ENCODE data around the gene PCOLCE2.

The PCOLCE2 gene

GRCh38 chr3:142828703-142829305, 60.1 kb downstream of the PCOLCE2 start:
- DNase-seq (peak; percentile 31), ATAC-seq (replicated peaks) (peak; percentile 95 to 98)
- Mint-ChIP-seq H3K36me3 (no peaks in the 10 kb centered on the region), H3K27ac (no peak overlapping the region), H3K4me3 (no peak overlapping the region), H3K4me1 (no peaks in the 10 kb centered on the region), H3K9me3 (no peaks in the 10 kb centered on the region), H3K27me3 (peaks cover 18 to 23% of the 10 kb centered on the region in 2 donors)

GRCh38 chr3:142819179-142819578, 69.7 kb downstream of the PCOLCE2 start:
- H3K4me1 Mint-ChIP-seq = peaks cover 0 to 5% of the 10 kb centered on the region in 2 donors
- H3K27me3 Mint-ChIP-seq = peaks cover 0 to 30% of the 10 kb centered on the region in 2 donors
- no peak overlapping the region for H3K27ac Mint-ChIP-seq
- no peaks in the 10 kb centered on the region for H3K36me3 Mint-ChIP-seq
- no peaks in the 10 kb centered on the region for H3K9me3 Mint-ChIP-seq
- ATAC-seq (replicated peaks) = peak; percentile 78 to 87
- DNase-seq = peak; percentile 2
- H3K4me3 Mint-ChIP-seq = no peak overlapping the region

- no peaks in the 10 kb centered on the region for H3K36me3 Mint-ChIP-seq
- no peak overlapping the region for H3K27ac Mint-ChIP-seq
- no peaks in the 10 kb centered on the region for H3K9me3 Mint-ChIP-seq
- DNase-seq (no peak), ATAC-seq (replicated peaks) (no peak)
- no peak overlapping the region for H3K4me3 Mint-ChIP-seq
- peaks cover 0 to 30% of the 10 kb centered on the region in 2 donors for H3K27me3 Mint-ChIP-seq
- peaks cover 0 to 5% of the 10 kb centered on the region in 2 donors for H3K4me1 Mint-ChIP-seq
Measured at GRCh38 chr3:142818651-142819050, 70.2 kb downstream of the PCOLCE2 start.

- Mint-ChIP-seq H3K9me3 (no peaks in the 10 kb centered on the region), H3K27me3 (peaks cover 0 to 30% of the 10 kb centered on the region in 2 donors), H3K36me3 (no peaks in the 10 kb centered on the region), H3K4me3 (no peak overlapping the region), H3K27ac (no peak overlapping the region), H3K4me1 (peaks cover 0 to 5% of the 10 kb centered on the region in 2 donors)
- ATAC-seq (replicated peaks) = no peak
- no peak for DNase-seq
Measured at GRCh38 chr3:142817897-142818296, 71.0 kb downstream of the PCOLCE2 start.

- no peak overlapping the region for H3K27ac Mint-ChIP-seq
- no peak overlapping the region for H3K4me3 Mint-ChIP-seq
- no peaks in the 10 kb centered on the region for H3K36me3 Mint-ChIP-seq
- no peaks in the 10 kb centered on the region for H3K9me3 Mint-ChIP-seq
- H3K4me1 Mint-ChIP-seq = peaks cover 0 to 5% of the 10 kb centered on the region in 2 donors
- H3K27me3 Mint-ChIP-seq = peaks cover 0 to 27% of the 10 kb centered on the region in 2 donors
- no peak for DNase-seq
- no peak for ATAC-seq (replicated peaks)
Measured at GRCh38 chr3:142817356-142817755, 71.5 kb downstream of the PCOLCE2 start.

- Mint-ChIP-seq H3K27me3 (peaks cover 3 to 22% of the 10 kb centered on the region in 2 donors), H3K4me1 (peaks cover 0 to 5% of the 10 kb centered on the region in 2 donors), H3K9me3 (no peaks in the 10 kb centered on the region), H3K36me3 (no peaks in the 10 kb centered on the region), H3K27ac (no peak overlapping the region), H3K4me3 (no peak overlapping the region)
- no peak for DNase-seq
- no peak for ATAC-seq (replicated peaks)
Measured at GRCh38 chr3:142815803-142816202, 73.1 kb downstream of the PCOLCE2 start.

- no peak overlapping the region for H3K27ac Mint-ChIP-seq
Measured at GRCh38 chr3:142809259-142809658, 79.6 kb downstream of the PCOLCE2 start.

GRCh38 chr3:142808103-142808917, 80.6 kb downstream of the PCOLCE2 start:
- Mint-ChIP-seq H3K4me3 (no peak overlapping the region), H3K4me1 (no peaks in the 10 kb centered on the region), H3K36me3 (no peaks in the 10 kb centered on the region), H3K9me3 (no peaks in the 10 kb centered on the region), H3K27me3 (peaks cover 0 to 3% of the 10 kb centered on the region in 2 donors), H3K27ac (no peak overlapping the region)
- DNase-seq (no peak), ATAC-seq (replicated peaks) (no peak)

More at GRCh38 chr3:142809259-142809658, 79.6 kb downstream of the PCOLCE2 start:
- Mint-ChIP-seq H3K9me3 (no peaks in the 10 kb centered on the region), H3K27me3 (peaks cover 0 to 3% of the 10 kb centered on the region in 2 donors), H3K4me1 (no peaks in the 10 kb centered on the region), H3K4me3 (no peak overlapping the region), H3K36me3 (no peaks in the 10 kb centered on the region)
- DNase-seq (no peak), ATAC-seq (replicated peaks) (no peak)

GRCh38 chr3:142802891-142803290, 86.0 kb downstream of the PCOLCE2 start:
- Mint-ChIP-seq H3K4me3 (no peak overlapping the region), H3K36me3 (no peaks in the 10 kb centered on the region), H3K9me3 (no peaks in the 10 kb centered on the region), H3K27me3 (no peaks in the 10 kb centered on the region), H3K27ac (no peak overlapping the region), H3K4me1 (no peaks in the 10 kb centered on the region)
- no peak for ATAC-seq (replicated peaks)
- no peak for DNase-seq

- H3K27me3 Mint-ChIP-seq = no peaks in the 10 kb centered on the region
- H3K9me3 Mint-ChIP-seq = no peaks in the 10 kb centered on the region
- no peak overlapping the region for H3K27ac Mint-ChIP-seq
- H3K36me3 Mint-ChIP-seq = no peaks in the 10 kb centered on the region
- ATAC-seq (replicated peaks) (no peak), DNase-seq (no peak)
- H3K4me1 Mint-ChIP-seq = no peaks in the 10 kb centered on the region
- H3K4me3 Mint-ChIP-seq = no peak overlapping the region
Measured at GRCh38 chr3:142801746-142802145, 87.1 kb downstream of the PCOLCE2 start.

- Mint-ChIP-seq H3K4me3 (no peak overlapping the region), H3K9me3 (no peaks in the 10 kb centered on the region), H3K36me3 (no peaks in the 10 kb centered on the region), H3K27ac (no peak overlapping the region), H3K4me1 (no peaks in the 10 kb centered on the region), H3K27me3 (no peaks in the 10 kb centered on the region)
- no peak for DNase-seq
- ATAC-seq (replicated peaks) = no peak
Measured at GRCh38 chr3:142796823-142797222, 92.1 kb downstream of the PCOLCE2 start.

- Mint-ChIP-seq H3K4me3 (no peak overlapping the region), H3K27ac (no peak overlapping the region)
- no peak for DNase-seq
Measured at GRCh38 chr3:142795332-142795731, 93.6 kb downstream of the PCOLCE2 start.

GRCh38 chr3:142794508-142794907, 94.4 kb downstream of the PCOLCE2 start:
- Mint-ChIP-seq H3K9me3 (no peaks in the 10 kb centered on the region), H3K27ac (no peak overlapping the region), H3K4me1 (no peaks in the 10 kb centered on the region), H3K36me3 (no peaks in the 10 kb centered on the region), H3K4me3 (no peak overlapping the region), H3K27me3 (no peaks in the 10 kb centered on the region)
- ATAC-seq (replicated peaks) (no peak), DNase-seq (no peak)

More at GRCh38 chr3:142795332-142795731, 93.6 kb downstream of the PCOLCE2 start:
- Mint-ChIP-seq H3K4me1 (no peaks in the 10 kb centered on the region), H3K27me3 (no peaks in the 10 kb centered on the region), H3K9me3 (no peaks in the 10 kb centered on the region), H3K36me3 (no peaks in the 10 kb centered on the region)
- no peak for ATAC-seq (replicated peaks)

- H3K4me1 Mint-ChIP-seq = no peaks in the 10 kb centered on the region
- DNase-seq (no peak), ATAC-seq (replicated peaks) (no peak)
- H3K27me3 Mint-ChIP-seq = no peaks in the 10 kb centered on the region
- H3K4me3 Mint-ChIP-seq = no peak overlapping the region
- no peaks in the 10 kb centered on the region for H3K9me3 Mint-ChIP-seq
- H3K27ac Mint-ChIP-seq = no peak overlapping the region
- H3K36me3 Mint-ChIP-seq = no peaks in the 10 kb centered on the region
Measured at GRCh38 chr3:142787719-142788118, 101.2 kb downstream of the PCOLCE2 start.

GRCh38 chr3:142785996-142786395, 102.9 kb downstream of the PCOLCE2 start:
- Mint-ChIP-seq H3K36me3 (no peaks in the 10 kb centered on the region), H3K27ac (no peak overlapping the region), H3K27me3 (no peaks in the 10 kb centered on the region), H3K4me3 (no peak overlapping the region), H3K4me1 (no peaks in the 10 kb centered on the region), H3K9me3 (no peaks in the 10 kb centered on the region)
- DNase-seq (no peak), ATAC-seq (replicated peaks) (no peak)

Measured in stimulated activated naive B cell treated with anti-CD40 and anti-IgM and Interleukin-4, amounts not matched to agents 10 μg/mL and 1 μg/mL and 100 μg/mL, for 72 hours (primary cell).